Measurements from ENCODE around the gene CRTC3. TPM values are rescaled to one million over a fixed set of nuclear protein-coding genes. Genes with fewer than 3 reads are reported as not detected.

CRTC3 gene
- total RNA-seq, 2 experiments from 2014 or later = 5.6 to 14.7 TPM

GRCh38 chr15:90593499-90594158 is 63.9 kb downstream of the CRTC3 start:
- H3K9me2 ChIP-seq (ENCODE audit: insufficient read depth, low read length) = no peaks in the 10 kb centered on the region
- peak overlapping the region; percentile 74 for H3K4me2 ChIP-seq (ENCODE audit: low read length)
- H3K79me2 ChIP-seq (ENCODE audit: insufficient read depth, low read depth, low read length) = no peaks in the 10 kb centered on the region
- peak overlapping the region; percentile 59 for H2AFZ ChIP-seq (ENCODE audit: low read length)
- peak overlapping the region; percentile 47 for H3K4me3 ChIP-seq (ENCODE audit: low read depth, low read length, poor library complexity, severe bottlenecking)
- TF ChIP-seq CTCF (conservative IDR thresholded peaks at IDR 0.05; ENCODE audit: low read length) (no peak), EZH2phosphoT487 (IDR thresholded peaks at IDR 0.05; ENCODE audit: borderline replicate concordance, low read depth, low read length) (no peak)
- no peaks in the 10 kb centered on the region for H4K20me1 ChIP-seq (ENCODE audit: insufficient read depth, low read length)
- POLR2A ChIA-PET = interaction anchor here (0.5 to 1.5 kb wide), 2 partner anchors 96 to 278 kb away, joined by 3 to 4 read pairs; no protein-coding TSS in a partner anchor
- H3K4me1 ChIP-seq (ENCODE audit: insufficient read depth, low read length, poor library complexity, severe bottlenecking) = peaks cover 68% of the 10 kb centered on the region
- H3K9me3 ChIP-seq (ENCODE audit: low read length) = no peaks in the 10 kb centered on the region
- BruUV-seq (replicated peaks) = TSS peak; percentile 65
- H3K36me3 ChIP-seq (ENCODE audit: insufficient read depth, low read length) = no peaks in the 10 kb centered on the region
- CTCF ChIA-PET (ENCODE audit: unreplicated experiment) = interaction anchor here (0.8 kb wide), 1 partner anchor 54 kb away, joined by 4 read pairs; no protein-coding TSS in a partner anchor
- DNase-seq (ENCODE audit: low spot score) = no peak
- peak overlapping the region; percentile 91 for H3K27ac ChIP-seq (ENCODE audit: low read depth, low read length, poor library complexity, severe bottlenecking)
- intact Hi-C loops (cut with micrococcal nuclease; ENCODE audit: unreplicated experiment) = no loop called here

- H3K4me3 ChIP-seq (ENCODE audit: low read depth, low read length, poor library complexity, severe bottlenecking) = peak overlapping the region; percentile 47
- ChIA-PET POLR2A (interaction anchor here (0.5 to 1.5 kb wide), 2 partner anchors 97 to 279 kb away, joined by 3 to 4 read pairs; no protein-coding TSS in a partner anchor), CTCF (ENCODE audit: unreplicated experiment) (interaction anchor here (0.5 kb wide), 1 partner anchor 293 kb away, joined by 3 read pairs; no protein-coding TSS in a partner anchor)
- peak overlapping the region; percentile 59 for H2AFZ ChIP-seq (ENCODE audit: low read length)
- BruUV-seq (replicated peaks) = no TSS peak
- no peaks in the 10 kb centered on the region for H4K20me1 ChIP-seq (ENCODE audit: insufficient read depth, low read length)
- DNase-seq (ENCODE audit: low spot score) = peak; percentile 93
- H3K27ac ChIP-seq (ENCODE audit: low read depth, low read length, poor library complexity, severe bottlenecking) = peak overlapping the region; percentile 91
- H3K9me3 ChIP-seq (ENCODE audit: low read length) = no peaks in the 10 kb centered on the region
- peaks cover 70% of the 10 kb centered on the region for H3K4me1 ChIP-seq (ENCODE audit: insufficient read depth, low read length, poor library complexity, severe bottlenecking)
- no peaks in the 10 kb centered on the region for H3K36me3 ChIP-seq (ENCODE audit: insufficient read depth, low read length)
- no peaks in the 10 kb centered on the region for H3K79me2 ChIP-seq (ENCODE audit: insufficient read depth, low read depth, low read length)
- H3K4me2 ChIP-seq (ENCODE audit: low read length) = peak overlapping the region; percentile 74
- intact Hi-C loops (cut with micrococcal nuclease; ENCODE audit: unreplicated experiment) = no loop called here
- no peaks in the 10 kb centered on the region for H3K9me2 ChIP-seq (ENCODE audit: insufficient read depth, low read length)
- TF ChIP-seq CTCF (conservative IDR thresholded peaks at IDR 0.05; ENCODE audit: low read length) = no peak
- TF ChIP-seq EZH2phosphoT487 (IDR thresholded peaks at IDR 0.05; ENCODE audit: borderline replicate concordance, low read depth, low read length) = no peak
These were observed 64.6 kb downstream of the CRTC3 start for GRCh38 chr15:90594301-90594738.

GRCh38 chr15:90595763-90596155 is 66.0 kb downstream of the CRTC3 start:
- DNase-seq (ENCODE audit: low spot score) = peak; percentile 61
- no TSS peak for BruUV-seq (replicated peaks)
- CTCF ChIA-PET (ENCODE audit: unreplicated experiment) = no interaction called here
- Histone ChIP-seq H3K9me3 (ENCODE audit: low read length) (no peaks in the 10 kb centered on the region), H4K20me1 (ENCODE audit: insufficient read depth, low read length) (no peaks in the 10 kb centered on the region), H3K4me3 (ENCODE audit: low read depth, low read length, poor library complexity, severe bottlenecking) (peak overlapping the region; percentile 41), H3K4me1 (ENCODE audit: insufficient read depth, low read length, poor library complexity, severe bottlenecking) (peaks cover 64% of the 10 kb centered on the region), H3K9me2 (ENCODE audit: insufficient read depth, low read length) (no peaks in the 10 kb centered on the region), H3K4me2 (ENCODE audit: low read length) (peak overlapping the region; percentile 84), H2AFZ (ENCODE audit: low read length) (peak overlapping the region; percentile 91), H3K79me2 (ENCODE audit: insufficient read depth, low read depth, low read length) (no peaks in the 10 kb centered on the region), H3K27ac (ENCODE audit: low read depth, low read length, poor library complexity, severe bottlenecking) (peak overlapping the region; percentile 91), H3K36me3 (ENCODE audit: insufficient read depth, low read length) (no peaks in the 10 kb centered on the region)
- POLR2A ChIA-PET = interaction anchor here (0.6 to 1.3 kb wide), 3 partner anchors 11 to 400 kb away, joined by 3 to 5 read pairs (median 3); no protein-coding TSS in a partner anchor
- TF ChIP-seq EZH2phosphoT487 (IDR thresholded peaks at IDR 0.05; ENCODE audit: borderline replicate concordance, low read depth, low read length) (no peak), CTCF (conservative IDR thresholded peaks at IDR 0.05; ENCODE audit: low read length) (no peak)
- intact Hi-C loops (cut with micrococcal nuclease; ENCODE audit: unreplicated experiment) = loop anchor here (5.0 kb wide), 2 partner anchors 63 to 88 kb away; no protein-coding TSS in a partner anchor

Measured in OCI-LY7 (cell line).